Measurements from ENCODE around the gene INSL3. TPM values are rescaled to one million over a fixed set of nuclear protein-coding genes. Genes with fewer than 3 reads are reported as not detected.

INSL3 gene
- total RNA-seq, 1 donor from 2014 or later: not detected

- DNase-seq (ENCODE audit: low read depth) (no peak), FAIRE-seq (no peak)
- TF ChIP-seq CTCF (IDR thresholded peaks at IDR 0.05; ENCODE audit: insufficient read depth, low read length, severe bottlenecking): no peak
- Histone ChIP-seq H3K36me3 (ENCODE audit: control insufficient read depth, insufficient read depth, low read length) (no peaks in the 10 kb centered on the region), H3K4me3 (ENCODE audit: low read depth, low read length) (no peak overlapping the region), H3K27me3 (ENCODE audit: control insufficient read depth, insufficient read depth, low read length) (no peaks in the 10 kb centered on the region)
These were observed 9.6 kb downstream of the INSL3 start for GRCh38 chr19:17811681-17812080.

GRCh38 chr19:17811103-17811502 lies 10.2 kb downstream of the INSL3 start:
- H3K36me3 ChIP-seq (ENCODE audit: control insufficient read depth, insufficient read depth, low read length): no peaks in the 10 kb centered on the region
- DNase-seq (ENCODE audit: low read depth) (no peak), FAIRE-seq (no peak)
- TF ChIP-seq CTCF (IDR thresholded peaks at IDR 0.05; ENCODE audit: insufficient read depth, low read length, severe bottlenecking): no peak
- H3K27me3 ChIP-seq (ENCODE audit: control insufficient read depth, insufficient read depth, low read length): no peaks in the 10 kb centered on the region
- H3K4me3 ChIP-seq (ENCODE audit: low read depth, low read length): no peak overlapping the region

- DNase-seq (ENCODE audit: low read depth) (no peak), FAIRE-seq (no peak)
- Histone ChIP-seq H3K4me3 (ENCODE audit: low read depth, low read length) (no peak overlapping the region), H3K27me3 (ENCODE audit: control insufficient read depth, insufficient read depth, low read length) (no peaks in the 10 kb centered on the region), H3K36me3 (ENCODE audit: control insufficient read depth, insufficient read depth, low read length) (no peaks in the 10 kb centered on the region)
- TF ChIP-seq CTCF (IDR thresholded peaks at IDR 0.05; ENCODE audit: insufficient read depth, low read length, severe bottlenecking): no peak
These were observed 13.5 kb downstream of the INSL3 start for GRCh38 chr19:17807731-17808316.

GRCh38 chr19:17806945-17807344 lies 14.4 kb downstream of the INSL3 start:
- FAIRE-seq: no peak
- Histone ChIP-seq H3K27me3 (ENCODE audit: control insufficient read depth, insufficient read depth, low read length) (no peaks in the 10 kb centered on the region), H3K36me3 (ENCODE audit: control insufficient read depth, insufficient read depth, low read length) (no peaks in the 10 kb centered on the region), H3K4me3 (ENCODE audit: low read depth, low read length) (no peak overlapping the region)
- DNase-seq (ENCODE audit: low read depth): no peak
- no peak for TF ChIP-seq CTCF (IDR thresholded peaks at IDR 0.05; ENCODE audit: insufficient read depth, low read length, severe bottlenecking)

GRCh38 chr19:17805427-17805826 lies 15.9 kb downstream of the INSL3 start:
- no peak for TF ChIP-seq CTCF (IDR thresholded peaks at IDR 0.05; ENCODE audit: insufficient read depth, low read length, severe bottlenecking)
- FAIRE-seq: peak; percentile 64
- no peaks in the 10 kb centered on the region for H3K36me3 ChIP-seq (ENCODE audit: control insufficient read depth, insufficient read depth, low read length)
- no peaks in the 10 kb centered on the region for H3K27me3 ChIP-seq (ENCODE audit: control insufficient read depth, insufficient read depth, low read length)
- H3K4me3 ChIP-seq (ENCODE audit: low read depth, low read length): no peak overlapping the region
- DNase-seq (ENCODE audit: low read depth): no peak

- no peak overlapping the region for H3K4me3 ChIP-seq (ENCODE audit: low read depth, low read length)
- no peaks in the 10 kb centered on the region for H3K36me3 ChIP-seq (ENCODE audit: control insufficient read depth, insufficient read depth, low read length)
- DNase-seq (ENCODE audit: low read depth): no peak
- TF ChIP-seq CTCF (IDR thresholded peaks at IDR 0.05; ENCODE audit: insufficient read depth, low read length, severe bottlenecking): no peak
- no peak for FAIRE-seq
- H3K27me3 ChIP-seq (ENCODE audit: control insufficient read depth, insufficient read depth, low read length): no peaks in the 10 kb centered on the region
These were observed 17.9 kb downstream of the INSL3 start for GRCh38 chr19:17803264-17803896.

Measured in bronchial epithelial cell (primary cell).